K562 (cell line): ENCODE measurements around the gene EDDM13. TPM values are rescaled to one million over a fixed set of nuclear protein-coding genes. Genes with fewer than 3 reads are reported as not detected.

Experiments
- ADNP ChIP-seq: fragments of 200-800 bp; sonication (Bioruptor generic); IDR thresholded peaks from 2 replicates; pipeline ENCODE4 v1.6.1; 2016; ENCODE audit warnings: missing genetic modification characterization, missing compliant biosample characterization
- ATF7 ChIP-seq: fragments of 450-650 bp; IDR thresholded peaks from 2 replicates; pipeline ENCODE4 v1.7.1; 2014; ENCODE audit warnings: mild to moderate bottlenecking, moderate library complexity
- CBX3 ChIP-seq, 2 experiments: IDR thresholded peaks; 1 replicate in 1 of 2; 2 replicates in 1 of 2; pipeline ENCODE4 v1.6.1; 2012; ENCODE audit warnings: inconsistent platforms in 2 of 2, low read length in 2 of 2, borderline replicate concordance in 1 of 2, control low read depth in 1 of 2
- CC2D1A ChIP-seq: fragments of 450-650 bp; IDR thresholded peaks from 2 replicates; pipeline ENCODE4 v1.6.1; 2017; ENCODE audit warnings: mild to moderate bottlenecking
- CHAMP1 ChIP-seq: fragments of 450-650 bp; IDR thresholded peaks from 2 replicates; pipeline ENCODE4 v1.6.1; 2016; ENCODE audit warnings: mild to moderate bottlenecking
- EHMT2 ChIP-seq: fragments of 450-650 bp; IDR thresholded peaks from 2 replicates; pipeline ENCODE4 v1.6.1; 2018; ENCODE audit warnings: antibody characterized with exemption
- MBD1 ChIP-seq: fragments of 250-450 bp; sonication (Bioruptor Pico); IDR thresholded peaks from 2 replicates; pipeline ENCODE4 v1.8.0; 2022; ENCODE audit warnings: inconsistent platforms
- PML ChIP-seq: IDR thresholded peaks from 2 replicates; pipeline ENCODE4 v1.6.1; 2012; ENCODE audit warnings: low read length, inconsistent platforms
- RAD21 ChIP-seq, 2 experiments: fragments of 250-450 bp in 1 of 2; fragments of 450-650 bp in 1 of 2; sonication (Bioruptor Pico) in 1 of 2; formaldehyde crosslinking in 1 of 2; IDR thresholded peaks in 1 of 2; conservative IDR thresholded peaks in 1 of 2; 2 replicates each; pipeline versions ENCODE4 v1.4.0 to v1.8.0; 2020 to 2022; ENCODE audit warnings: mild to moderate bottlenecking in 2 of 2, moderate library complexity in 1 of 2
- ZBTB33 ChIP-seq: sonication (generic); formaldehyde crosslinking; IDR thresholded peaks from 2 replicates; pipeline ENCODE4 v1.8.1; 2023; ENCODE audit warnings: mild to moderate bottlenecking, missing genetic modification reagents
- polyA plus RNA-seq, 8 experiments: library from polyadenylated mRNA; depleted of rRNA in 4 of 8; stranded (reverse) in 5 of 8; unstranded in 3 of 8; fragments of >200 nt; fragmentation: Nextera tagmentation in 2 of 8; fragmentation: Illumina TruSeq in 1 of 8; extraction: Ambion mirVana in 2 of 8; extraction: Trizol in 1 of 8; gene quantifications; 2 replicates each; pipeline versions ENCODE4 v1.2.1 to v1.2.3, GENCODE V29; 2011 to 2014; ENCODE audit warnings: inconsistent platforms in 1 of 8, missing spikeins in 1 of 8
- total RNA-seq, 7 experiments: library from RNA; depleted of rRNA in 6 of 7; stranded (reverse); fragments of >200 nt in 6 of 7; fragmentation: Illumina TruSeq in 2 of 7; extraction: Trizol in 2 of 7; gene quantifications; 2 replicates each; pipeline versions ENCODE4 v1.2.1 to v1.2.3, GENCODE V29; 2011 to 2021; ENCODE audit warnings: low replicate concordance in 1 of 7
- TF ChIP-seq, protein P1 (sequence below), 2 experiments: fragments of 450-650 bp; formaldehyde crosslinking in 1 of 2; IDR thresholded peaks; 2 replicates each; pipeline versions ENCODE4 v1.4.0 to v1.6.1; 2014 to 2020; ENCODE audit warnings: mild to moderate bottlenecking in 2 of 2, borderline replicate concordance in 1 of 2, low read depth in 1 of 2

EDDM13 gene
- total and polyA plus RNA-seq, 9 of the 15 experiments (the other 6 are each of a cell fraction or from before 2014, with no cell fraction given), result 2.0 to 7.7 (median 4.1) TPM

GRCh38 chr19:56350416-56351045 is 78.0 kb downstream of the EDDM13 start (continued):
- peak; percentile 31; the same call in 1 of the 2 replicates for TF ChIP-seq ADNP (tag)
- peak; percentile 94 for TF ChIP-seq ZBTB33 (CRISPR knock-in tag)
- TF ChIP-seq EHMT2, result no peak
- TF ChIP-seq CHAMP1, result peak; percentile 91
- TF ChIP-seq, protein P1, sequence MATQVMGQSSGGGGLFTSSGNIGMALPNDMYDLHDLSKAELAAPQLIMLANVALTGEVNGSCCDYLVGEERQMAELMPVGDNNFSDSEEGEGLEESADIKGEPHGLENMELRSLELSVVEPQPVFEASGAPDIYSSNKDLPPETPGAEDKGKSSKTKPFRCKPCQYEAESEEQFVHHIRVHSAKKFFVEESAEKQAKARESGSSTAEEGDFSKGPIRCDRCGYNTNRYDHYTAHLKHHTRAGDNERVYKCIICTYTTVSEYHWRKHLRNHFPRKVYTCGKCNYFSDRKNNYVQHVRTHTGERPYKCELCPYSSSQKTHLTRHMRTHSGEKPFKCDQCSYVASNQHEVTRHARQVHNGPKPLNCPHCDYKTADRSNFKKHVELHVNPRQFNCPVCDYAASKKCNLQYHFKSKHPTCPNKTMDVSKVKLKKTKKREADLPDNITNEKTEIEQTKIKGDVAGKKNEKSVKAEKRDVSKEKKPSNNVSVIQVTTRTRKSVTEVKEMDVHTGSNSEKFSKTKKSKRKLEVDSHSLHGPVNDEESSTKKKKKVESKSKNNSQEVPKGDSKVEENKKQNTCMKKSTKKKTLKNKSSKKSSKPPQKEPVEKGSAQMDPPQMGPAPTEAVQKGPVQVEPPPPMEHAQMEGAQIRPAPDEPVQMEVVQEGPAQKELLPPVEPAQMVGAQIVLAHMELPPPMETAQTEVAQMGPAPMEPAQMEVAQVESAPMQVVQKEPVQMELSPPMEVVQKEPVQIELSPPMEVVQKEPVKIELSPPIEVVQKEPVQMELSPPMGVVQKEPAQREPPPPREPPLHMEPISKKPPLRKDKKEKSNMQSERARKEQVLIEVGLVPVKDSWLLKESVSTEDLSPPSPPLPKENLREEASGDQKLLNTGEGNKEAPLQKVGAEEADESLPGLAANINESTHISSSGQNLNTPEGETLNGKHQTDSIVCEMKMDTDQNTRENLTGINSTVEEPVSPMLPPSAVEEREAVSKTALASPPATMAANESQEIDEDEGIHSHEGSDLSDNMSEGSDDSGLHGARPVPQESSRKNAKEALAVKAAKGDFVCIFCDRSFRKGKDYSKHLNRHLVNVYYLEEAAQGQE (IDR thresholded peaks at IDR 0.05; ENCODE audit: borderline replicate concordance), result peak; percentile 65; the same call in 1 of the 2 replicates
- TF ChIP-seq, protein P1 (CRISPR knock-in tag; IDR thresholded peaks at IDR 0.05; ENCODE audit: low read depth), result no peak
- TF ChIP-seq MBD1 (CRISPR knock-in tag), result 0 out of 2 replicates have a peak, but pooled peaks have one; percentile 65
- no peak for TF ChIP-seq PML
- TF ChIP-seq CC2D1A, result peak; percentile 81
- TF ChIP-seq ATF7, result no peak
- TF ChIP-seq CBX3 (IDR thresholded peaks at IDR 0.05; ENCODE audit: borderline replicate concordance in 1 of 2, low read length in 2 of 2), result peak in 1 of 2 experiments; percentile 77; a peak in 1 of 3 replicates
- peak; percentile 66 to 82 for TF ChIP-seq RAD21 (CRISPR knock-in tag; conservative IDR thresholded peaks at IDR 0.05 in 1 of 2, IDR thresholded peaks at IDR 0.05 in 1 of 2)
